NCI-H82 treated with DMSO at 0.1 percent for 48 hours (cell line): ENCODE results near the gene RPAP3.
A peak's percentile ranks its signal among the peaks of the same experiment; 100 is the strongest.

ENCODE experiments used
- DNase-seq: peaks from one replicate; lab custom pipeline; 2025; ENCODE audit not compliant: unreplicated experiment; lab: John Stamatoyannopoulos, UW

Gene RPAP3

DNA sequence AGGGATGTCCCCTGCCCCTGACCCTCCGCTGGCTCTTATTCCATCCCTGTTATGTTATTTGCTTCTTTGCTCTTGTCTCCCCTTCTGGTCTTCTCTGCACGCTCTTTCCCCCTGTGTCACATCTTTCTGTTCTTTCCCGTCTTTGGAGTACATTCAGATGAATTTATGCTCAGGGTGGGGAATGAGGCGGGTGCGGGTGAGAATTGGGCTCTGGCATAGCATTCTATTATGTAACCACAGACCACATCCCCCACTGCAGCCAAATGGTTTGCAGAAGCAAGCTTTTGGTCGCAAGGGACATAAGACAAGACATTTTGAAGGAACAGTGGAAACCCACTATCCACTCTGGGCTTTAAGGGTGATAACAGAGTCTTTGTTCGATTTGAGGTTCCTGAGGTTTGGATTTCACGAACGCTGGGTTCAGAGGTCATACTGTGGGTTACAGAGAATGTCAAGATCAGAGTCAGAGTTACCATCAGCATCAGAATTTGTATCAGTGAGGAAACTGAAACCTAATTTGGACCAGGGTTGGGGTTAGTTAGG, 15.7 kb upstream of the RPAP3 start:
- no peak for DNase-seq

DNA sequence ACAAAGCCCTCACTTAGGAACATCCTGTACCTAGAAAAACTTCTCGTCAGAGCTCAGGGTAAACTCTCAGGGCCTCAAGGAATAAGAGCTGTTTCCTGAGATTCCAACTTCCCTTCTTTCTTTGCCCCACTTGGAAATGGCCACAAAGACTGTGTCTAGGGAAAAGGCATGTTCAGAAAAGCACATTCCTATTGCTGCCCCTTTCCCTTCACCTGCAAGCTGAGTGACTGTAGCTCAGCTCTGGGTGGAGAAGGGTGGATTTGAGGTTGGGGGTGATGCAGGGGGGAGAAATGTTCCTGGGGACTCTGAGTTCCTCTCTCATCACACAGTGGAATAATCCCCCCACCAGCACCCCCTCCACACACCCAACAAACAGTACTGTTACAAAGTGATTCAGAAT, 12.7 kb upstream of the RPAP3 start:
- DNase-seq: no peak

DNA sequence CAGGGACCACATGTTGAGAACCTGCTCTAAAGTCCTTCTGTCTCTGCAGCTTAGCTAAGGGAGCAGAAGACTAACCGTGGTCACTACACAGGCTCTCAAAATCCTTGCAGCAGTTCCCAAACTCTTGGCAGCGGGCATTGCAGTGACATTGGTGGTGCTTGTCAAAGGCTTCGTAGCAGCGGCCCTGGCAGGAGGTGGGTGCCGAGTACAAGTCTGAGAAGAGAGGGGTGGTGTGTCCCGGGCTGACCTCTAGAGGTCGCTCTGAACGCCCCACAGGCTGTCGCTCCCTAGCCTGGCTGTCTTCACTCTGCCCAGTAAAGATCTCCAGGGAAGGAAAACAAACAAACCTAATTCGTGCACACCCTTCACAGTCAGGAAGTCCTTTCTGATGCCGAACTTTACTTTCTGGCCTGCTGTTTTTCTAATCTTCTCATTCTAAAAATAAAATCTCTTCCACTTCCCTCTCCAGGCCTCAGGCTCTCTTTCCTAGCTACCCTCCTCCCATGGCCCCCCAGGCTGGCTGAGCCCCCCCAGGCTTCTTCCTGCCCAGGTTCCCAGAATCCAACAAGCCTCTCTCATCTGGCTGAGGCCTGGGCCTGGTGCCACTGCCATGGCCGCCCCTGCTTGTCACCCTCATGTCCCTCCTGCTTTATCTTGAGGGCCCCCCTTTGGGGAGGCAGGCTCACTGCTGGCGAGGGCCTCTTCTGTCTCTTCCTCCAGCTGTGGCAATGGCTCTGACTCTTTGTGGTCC, 11.8 kb upstream of the RPAP3 start:
- DNase-seq: no peak

DNA sequence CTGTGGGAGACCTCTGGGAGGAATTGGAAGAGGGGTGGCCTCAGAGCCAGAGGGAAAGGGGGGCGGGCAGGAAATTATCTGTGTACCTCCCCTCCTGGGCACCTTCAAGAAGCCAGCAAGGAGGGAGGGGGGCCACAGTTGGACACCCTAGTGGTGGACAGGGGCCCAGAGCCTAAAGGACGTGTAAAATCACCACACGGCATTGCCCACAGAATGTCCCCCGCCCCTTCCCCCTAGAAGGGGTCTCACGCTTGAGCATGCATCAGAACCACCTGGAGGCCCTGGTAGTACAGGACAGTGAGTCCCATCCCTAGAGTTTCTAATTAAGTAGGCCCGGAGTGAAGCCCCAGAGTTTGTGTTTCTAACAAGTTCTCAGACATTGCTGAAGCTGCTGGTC, 11.2 kb upstream of the RPAP3 start:
- DNase-seq: no peak

DNA sequence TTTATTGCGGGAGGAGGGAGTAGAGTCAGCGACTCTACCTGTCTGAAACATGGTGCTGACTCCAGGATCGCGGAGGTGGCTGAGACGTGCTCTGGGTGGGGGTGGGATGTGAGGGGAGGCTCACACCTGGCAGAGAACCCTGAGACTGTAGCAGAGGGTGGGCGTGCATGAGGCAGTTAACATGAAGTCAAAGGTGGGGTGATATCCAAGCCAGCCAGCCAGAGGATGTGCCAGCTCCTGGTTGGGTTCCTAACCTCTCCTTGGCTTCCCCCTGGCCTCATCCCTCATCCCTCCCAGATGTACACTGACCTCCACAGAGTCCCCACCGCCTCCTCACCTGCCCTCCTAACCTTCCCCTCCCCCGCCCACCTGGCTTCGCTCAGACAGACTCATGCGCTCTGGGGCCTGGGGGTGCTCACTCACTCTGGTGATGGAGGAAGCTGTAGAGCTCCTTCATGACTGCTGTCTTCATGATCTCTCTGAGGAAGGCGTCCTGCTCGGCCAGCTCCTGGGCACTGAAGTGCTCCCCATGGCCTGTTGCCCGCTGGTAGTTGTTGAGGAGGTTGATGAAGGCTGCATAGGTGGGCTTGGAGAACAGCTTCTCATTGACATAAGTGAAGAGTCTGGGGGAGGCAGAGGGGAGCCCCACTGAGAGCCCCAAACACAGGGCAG, 10.2 kb upstream of the RPAP3 start:
- DNase-seq: no peak

DNA sequence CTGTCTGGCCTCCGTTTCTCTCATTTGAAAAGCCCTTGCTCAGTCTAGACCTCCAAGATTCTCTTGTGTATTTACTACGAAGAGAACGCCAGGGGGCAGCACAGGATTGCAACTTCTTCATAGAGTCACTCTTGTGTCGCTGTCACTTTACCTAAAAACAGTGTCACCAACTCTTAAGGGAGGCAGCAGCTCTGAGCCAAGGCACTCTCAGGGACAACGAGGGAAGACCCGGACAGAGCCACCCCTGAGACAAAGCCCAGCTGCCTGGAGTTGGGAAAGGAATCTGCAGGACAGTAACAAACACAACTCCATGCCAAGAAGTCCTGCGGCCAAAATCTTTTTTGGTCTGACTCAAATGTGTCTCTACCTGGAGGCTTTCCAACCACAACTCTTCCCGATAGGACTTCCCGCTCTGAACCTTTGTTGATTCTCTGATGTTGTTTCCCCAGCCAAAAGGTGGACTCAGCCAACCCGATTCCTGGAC, 9.6 kb upstream of the RPAP3 start:
- DNase-seq: peak; percentile 66

DNA sequence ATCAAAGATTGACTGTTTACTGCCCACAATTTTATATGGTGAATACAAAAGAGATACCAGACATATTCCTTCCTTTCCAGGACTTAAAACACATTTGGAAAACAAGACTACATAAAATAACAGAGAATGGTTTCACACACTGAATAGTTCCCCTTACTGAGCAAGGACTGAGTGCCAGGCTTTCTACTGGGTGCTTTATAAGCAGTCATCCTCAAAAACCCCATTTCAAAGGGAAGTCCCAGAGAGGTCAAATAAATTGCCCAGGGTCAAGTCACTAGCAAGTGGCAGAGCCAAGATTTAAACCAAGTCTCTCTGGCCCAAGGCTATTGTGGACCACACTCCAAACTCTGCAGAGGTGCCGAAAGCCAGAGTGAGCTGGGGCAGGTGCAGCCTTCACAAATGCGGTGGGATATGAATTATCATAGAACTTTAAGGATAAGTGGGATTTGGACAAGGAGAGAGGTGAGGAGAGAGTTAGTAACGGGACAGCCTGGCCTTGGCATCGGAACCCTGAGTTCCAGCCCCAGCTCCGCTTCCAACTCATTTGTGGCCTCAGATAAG, 9.1 kb upstream of the RPAP3 start:
- no peak for DNase-seq

DNA sequence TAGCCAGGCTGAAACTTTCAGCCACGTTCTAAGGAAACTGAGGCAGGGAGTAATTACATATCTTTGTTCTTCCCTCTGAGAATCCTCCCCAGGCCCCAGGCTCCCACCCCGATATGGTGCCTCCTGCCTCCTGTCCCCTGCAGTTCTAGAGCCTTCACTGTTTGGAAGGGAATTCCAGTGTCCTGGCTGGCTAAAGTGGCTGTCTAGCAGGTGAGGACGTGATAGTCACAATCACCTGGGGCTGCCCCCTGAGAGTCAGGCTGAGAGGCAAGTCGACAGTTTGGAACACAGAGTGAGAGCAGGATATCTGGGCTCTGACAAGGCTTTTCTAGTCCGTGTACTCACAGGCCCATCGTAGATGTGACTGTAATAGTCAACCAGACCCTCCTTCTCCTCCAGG, 6.3 kb upstream of the RPAP3 start:
- no peak for DNase-seq

DNA sequence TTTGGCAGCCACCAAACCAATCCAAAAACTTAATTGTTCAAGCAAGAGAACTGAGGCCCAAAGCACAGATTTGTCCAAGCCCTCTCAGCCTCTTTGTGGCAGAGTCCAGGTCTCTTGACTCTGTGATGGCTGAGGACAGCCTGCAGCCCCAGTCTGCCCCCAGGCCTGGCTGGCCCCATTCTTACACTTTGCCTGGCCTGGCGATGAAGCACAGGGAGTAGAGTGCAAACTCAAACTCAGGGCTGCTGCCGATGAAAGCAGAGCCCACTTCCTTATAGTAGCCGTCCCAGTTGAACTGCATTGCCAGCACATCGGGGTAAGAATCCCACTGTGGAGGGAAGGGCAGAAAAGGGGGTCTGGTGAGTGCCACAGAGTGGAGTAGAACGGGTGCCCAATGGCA, 5.6 kb upstream of the RPAP3 start:
- no peak for DNase-seq

DNA sequence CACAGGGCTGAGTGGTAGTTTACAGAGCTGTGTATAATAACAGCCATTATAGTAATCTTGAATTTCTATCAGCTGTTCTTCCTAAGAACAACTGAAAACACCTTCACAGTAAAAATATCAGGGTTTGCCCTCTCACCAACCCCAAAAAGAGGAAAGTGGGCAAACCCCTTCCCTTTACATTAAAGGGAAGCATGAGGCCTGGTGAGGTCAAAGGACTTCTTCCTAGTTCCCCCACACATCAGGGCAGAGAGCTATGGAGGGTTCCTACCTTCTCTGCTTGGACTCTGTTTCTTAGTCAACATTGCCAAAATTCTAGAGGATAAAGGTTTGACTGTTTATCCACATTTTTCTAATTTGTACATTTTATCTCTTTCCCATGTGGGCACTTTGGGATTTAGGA, 4.4 kb upstream of the RPAP3 start:
- no peak for DNase-seq

DNA sequence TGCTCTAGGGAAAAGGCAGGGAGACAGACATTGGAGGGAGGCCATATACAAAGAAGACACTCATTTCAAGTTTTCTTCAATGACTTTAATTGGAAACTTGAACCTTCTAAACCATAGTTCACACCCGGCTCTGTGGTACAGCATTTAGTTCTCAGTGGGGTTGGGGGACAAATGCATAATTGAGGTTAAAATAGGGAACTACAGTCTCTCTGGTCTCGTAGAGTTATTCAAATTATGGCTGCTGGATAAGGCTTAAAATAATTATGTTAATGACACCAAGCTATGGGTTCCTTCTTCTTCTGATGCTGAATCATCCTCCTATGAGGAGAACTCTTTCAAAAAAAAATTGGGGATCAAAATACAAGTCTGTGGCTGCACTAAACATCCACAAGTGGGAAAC, 3.8 kb upstream of the RPAP3 start:
- DNase-seq: no peak

DNA sequence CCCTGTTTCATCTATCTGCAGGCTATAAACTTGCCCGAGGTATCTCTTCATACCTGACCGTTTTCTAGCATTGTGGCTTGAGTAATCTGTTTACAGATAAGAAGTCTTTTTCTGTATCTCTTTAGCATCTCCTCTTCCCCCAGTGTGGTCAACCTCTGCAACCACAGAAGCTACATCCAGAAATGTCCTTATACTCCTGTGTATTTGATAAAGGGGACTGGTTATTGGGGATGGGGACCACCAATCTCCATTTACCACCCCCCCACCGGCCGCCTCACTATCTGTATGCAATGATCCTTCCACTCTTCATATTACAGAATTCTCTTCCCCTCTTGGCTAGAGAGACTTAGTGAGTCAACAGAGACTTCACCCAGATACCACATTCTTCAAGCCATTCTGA, 3.4 kb upstream of the RPAP3 start:
- DNase-seq: no peak

DNA sequence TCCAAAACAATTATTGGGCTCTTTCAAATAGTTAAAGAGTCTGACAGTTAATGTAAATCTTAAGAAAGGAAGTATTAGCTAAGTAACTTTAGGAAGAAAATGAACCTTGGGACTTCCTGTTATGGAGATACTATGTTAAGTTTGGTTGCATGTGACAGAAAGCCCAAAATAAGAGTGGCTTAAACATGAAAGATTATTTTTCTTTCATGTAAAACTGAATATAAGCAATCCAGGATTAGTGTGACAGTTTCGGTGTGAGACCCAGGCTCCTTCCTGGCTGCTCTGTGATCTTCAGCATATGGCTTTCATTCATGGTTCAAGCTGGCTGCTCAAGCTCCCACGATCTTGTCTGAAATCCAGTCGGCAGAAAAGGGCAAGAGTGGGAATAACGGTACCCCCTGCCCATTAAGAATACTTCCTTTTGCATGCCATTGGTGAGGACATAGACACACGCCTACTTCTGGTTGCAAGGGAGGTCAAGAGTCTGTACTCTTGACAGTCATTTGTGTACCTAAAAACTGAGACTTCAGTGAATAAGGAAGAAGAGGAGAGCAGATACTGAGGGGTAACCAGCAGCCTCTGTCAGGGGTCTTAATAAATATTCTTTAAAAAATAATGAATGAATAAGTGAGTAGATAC, 2.2 kb upstream of the RPAP3 start:
- DNase-seq: no peak

DNA sequence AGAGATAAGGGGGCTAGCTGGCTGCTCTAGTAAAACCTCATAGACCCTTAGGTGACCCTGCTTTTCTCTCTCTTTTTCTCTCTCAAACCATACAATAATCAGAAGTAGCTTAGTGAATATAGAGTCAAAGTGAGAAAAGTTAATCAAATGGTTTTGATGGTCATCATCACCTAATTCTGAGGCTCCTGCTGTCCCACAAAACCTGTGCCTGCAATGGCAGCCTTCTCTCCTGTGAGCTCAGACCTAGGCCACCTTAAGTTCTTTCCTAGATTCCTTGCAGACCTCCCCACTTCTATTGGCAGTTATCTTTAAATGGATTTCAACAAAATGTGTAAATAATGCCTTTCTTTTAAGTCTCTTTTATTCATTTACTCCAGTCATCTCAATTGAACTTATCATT, 1.5 kb upstream of the RPAP3 start:
- no peak for DNase-seq

DNA sequence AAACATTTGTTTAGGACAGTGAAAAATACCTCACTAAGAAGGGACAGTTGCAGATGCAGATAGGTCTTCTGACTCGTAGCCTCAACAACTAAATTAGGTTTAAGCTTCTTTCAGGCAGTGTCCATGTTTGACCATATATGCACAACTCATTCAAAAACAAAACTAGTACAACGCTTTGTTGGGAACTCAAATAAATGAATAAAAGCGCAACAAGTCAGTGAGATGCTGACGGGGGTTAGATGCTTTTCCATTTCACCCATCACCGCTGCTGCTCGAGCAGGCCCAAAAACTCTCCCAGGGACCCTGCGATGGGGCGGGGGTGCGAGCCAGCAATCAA, 633 bp downstream of the RPAP3 start:
- DNase-seq: no peak

DNA sequence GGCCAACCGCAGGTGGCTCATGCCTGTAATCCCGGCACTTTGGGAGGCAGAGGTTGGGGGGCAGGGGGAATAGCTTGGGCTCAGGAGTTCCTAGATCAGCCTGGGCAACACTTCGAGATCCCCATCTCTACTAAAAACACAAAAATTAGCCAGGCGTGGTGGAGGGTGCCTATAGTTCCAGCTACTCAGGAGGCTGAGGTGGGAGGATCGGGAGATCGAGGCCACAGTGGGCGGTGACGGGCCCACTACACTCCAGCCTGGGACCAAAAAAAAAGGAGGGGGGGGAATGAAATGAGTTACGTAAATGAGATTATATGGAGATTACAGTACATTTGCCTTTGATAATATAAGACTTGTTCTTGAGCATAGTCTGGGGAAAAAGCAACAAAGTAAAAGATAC, 1.1 kb downstream of the RPAP3 start:
- DNase-seq: no peak

DNA sequence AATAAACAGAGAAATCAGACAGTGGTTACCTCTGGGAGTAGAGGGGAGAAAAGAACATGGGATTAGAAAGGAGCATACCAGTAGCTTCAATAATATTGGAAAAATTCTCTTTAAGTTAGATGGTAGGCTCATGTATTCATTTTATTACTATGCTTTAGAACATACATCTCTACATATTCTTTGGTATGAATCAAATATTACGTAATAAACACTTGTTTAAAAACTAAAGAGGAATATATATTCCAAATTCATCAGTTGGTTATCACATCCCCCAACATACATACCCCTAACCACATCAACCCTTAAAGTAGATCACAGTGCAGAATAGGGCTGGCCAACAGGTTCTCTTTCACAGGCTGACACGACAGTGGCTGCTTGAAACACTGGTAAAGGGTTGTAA, 5.6 kb downstream of the RPAP3 start:
- DNase-seq: no peak

DNA sequence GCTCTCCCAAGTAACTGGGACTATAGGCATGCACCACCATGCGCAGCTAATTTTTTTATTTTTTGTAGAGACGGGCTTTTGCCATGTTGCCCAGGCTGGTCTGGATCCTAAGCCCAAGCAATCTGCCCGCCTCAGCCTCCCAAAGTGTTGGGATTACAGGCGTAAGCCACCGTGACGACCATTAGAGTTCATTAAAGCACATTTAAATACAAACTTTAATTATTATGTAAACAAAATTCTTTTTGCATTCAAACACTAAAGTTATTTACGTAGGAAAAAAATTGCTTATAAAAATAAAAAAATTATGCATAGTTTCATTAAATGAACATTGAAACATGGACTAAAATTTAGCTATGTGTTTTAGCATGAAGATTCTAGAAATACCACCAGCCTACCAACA, 7.2 kb downstream of the RPAP3 start:
- DNase-seq: no peak

DNA sequence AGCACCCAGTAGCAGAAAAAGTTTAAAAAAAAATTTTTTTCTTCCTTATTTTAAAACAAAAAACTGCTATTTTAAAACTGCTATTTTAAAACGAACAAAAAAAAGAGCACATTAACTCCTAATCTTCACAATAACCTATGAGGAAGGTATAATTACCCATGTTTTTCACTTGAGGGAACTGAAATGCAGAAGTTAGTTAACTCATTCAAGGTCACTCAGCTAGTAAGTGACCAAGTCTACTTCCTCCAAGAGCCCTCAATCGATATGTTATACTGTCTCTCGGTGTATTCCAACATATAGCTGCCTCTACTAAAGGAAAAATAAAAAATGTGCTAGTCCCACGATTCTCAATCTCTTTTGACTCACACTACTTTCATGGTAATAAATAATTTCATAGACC, 7.8 kb downstream of the RPAP3 start:
- no peak for DNase-seq

DNA sequence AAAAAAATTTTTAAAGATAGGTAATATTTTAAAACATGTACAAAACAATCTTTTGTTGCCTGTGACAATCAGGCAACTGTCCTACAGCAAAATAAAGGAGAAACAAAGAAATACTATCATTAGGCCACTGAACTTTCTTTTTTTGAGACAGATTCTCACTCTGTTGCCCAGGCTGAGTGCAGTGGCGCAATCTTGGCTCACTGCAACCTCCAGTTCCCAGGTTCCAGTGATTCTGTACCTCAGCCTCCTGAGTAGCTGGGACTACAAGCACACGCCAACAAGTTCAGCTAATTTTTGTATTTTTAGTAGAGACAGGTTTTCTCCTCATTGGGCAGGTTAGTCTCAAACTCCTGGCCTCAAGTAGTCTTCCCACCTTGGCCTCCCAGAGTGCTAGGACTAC, 16.6 kb downstream of the RPAP3 start:
- no peak for DNase-seq

DNA sequence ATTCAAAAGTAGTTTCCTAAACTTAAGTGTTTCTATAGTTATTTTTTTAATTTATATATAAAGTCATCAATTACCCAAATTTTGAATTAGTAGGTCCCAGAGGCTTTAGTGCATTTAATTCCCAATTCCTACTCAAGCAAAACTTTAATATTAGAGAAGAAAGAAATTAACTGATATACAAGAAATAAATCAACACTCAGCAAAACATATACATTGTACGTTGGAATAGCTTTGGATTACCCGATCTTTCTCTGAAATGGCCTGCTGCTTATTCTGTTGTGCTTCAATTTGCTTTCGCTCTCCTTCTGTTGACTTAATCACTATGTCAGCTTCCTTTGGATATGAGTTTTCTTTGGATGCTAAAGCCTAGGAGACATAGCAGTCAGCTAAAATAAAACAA, 18.2 kb downstream of the RPAP3 start:
- DNase-seq: no peak
